ENCODE data around the gene ROBO2.

The ROBO2 gene

DNA sequence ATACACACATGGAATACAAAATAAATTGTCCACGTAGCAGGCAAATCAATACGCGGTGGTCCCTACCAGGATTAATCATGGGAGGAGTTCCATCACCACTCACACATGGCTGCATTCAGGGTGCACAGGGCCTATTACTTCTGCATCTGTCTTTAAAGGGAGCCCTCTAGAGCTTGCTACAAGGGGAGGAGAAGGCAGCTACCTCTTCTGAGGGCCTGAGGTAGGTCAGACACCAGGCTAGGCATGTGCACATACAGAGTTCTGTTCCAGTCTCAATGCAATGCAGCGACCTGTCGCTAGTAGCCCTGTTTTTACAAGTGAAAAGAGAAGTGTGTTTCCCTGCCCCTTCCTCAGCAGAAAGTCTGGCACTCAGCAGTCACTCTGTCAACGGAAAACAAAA, 102.7 kb downstream of the ROBO2 start:
- no peak for DNase-seq
- no peak overlapping the region for H3K27ac ChIP-seq
- H3K36me3 ChIP-seq (replicated peaks), result no peaks in the 10 kb centered on the region
- in situ Hi-C loops (cut with HindIII; ENCODE audit: low pct_ligation_motif_present, low sequenced_read_pairs), result no loop called here
- H3K4me3 ChIP-seq (ENCODE audit: low read depth, low read length), result no peak overlapping the region
- no peaks in the 10 kb centered on the region for H3K27me3 ChIP-seq (replicated peaks)
- TF ChIP-seq, protein P1, sequence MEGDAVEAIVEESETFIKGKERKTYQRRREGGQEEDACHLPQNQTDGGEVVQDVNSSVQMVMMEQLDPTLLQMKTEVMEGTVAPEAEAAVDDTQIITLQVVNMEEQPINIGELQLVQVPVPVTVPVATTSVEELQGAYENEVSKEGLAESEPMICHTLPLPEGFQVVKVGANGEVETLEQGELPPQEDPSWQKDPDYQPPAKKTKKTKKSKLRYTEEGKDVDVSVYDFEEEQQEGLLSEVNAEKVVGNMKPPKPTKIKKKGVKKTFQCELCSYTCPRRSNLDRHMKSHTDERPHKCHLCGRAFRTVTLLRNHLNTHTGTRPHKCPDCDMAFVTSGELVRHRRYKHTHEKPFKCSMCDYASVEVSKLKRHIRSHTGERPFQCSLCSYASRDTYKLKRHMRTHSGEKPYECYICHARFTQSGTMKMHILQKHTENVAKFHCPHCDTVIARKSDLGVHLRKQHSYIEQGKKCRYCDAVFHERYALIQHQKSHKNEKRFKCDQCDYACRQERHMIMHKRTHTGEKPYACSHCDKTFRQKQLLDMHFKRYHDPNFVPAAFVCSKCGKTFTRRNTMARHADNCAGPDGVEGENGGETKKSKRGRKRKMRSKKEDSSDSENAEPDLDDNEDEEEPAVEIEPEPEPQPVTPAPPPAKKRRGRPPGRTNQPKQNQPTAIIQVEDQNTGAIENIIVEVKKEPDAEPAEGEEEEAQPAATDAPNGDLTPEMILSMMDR (IDR thresholded peaks at IDR 0.05; ENCODE audit: low read depth, low read length, missing control alignments), result no peak

- no peak for DNase-seq
- no peaks in the 10 kb centered on the region for H3K27me3 ChIP-seq (replicated peaks)
- in situ Hi-C loops (cut with HindIII; ENCODE audit: low pct_ligation_motif_present, low sequenced_read_pairs), result no loop called here
- no peak overlapping the region for H3K4me3 ChIP-seq (ENCODE audit: low read depth, low read length)
- TF ChIP-seq, protein P1 (IDR thresholded peaks at IDR 0.05; ENCODE audit: low read depth, low read length, missing control alignments), result no peak
- H3K27ac ChIP-seq, result no peak overlapping the region
- H3K36me3 ChIP-seq (replicated peaks), result no peaks in the 10 kb centered on the region
These were observed 106.1 kb downstream of the ROBO2 start for GRCh38 chr3:77146004-77146403.

DNA sequence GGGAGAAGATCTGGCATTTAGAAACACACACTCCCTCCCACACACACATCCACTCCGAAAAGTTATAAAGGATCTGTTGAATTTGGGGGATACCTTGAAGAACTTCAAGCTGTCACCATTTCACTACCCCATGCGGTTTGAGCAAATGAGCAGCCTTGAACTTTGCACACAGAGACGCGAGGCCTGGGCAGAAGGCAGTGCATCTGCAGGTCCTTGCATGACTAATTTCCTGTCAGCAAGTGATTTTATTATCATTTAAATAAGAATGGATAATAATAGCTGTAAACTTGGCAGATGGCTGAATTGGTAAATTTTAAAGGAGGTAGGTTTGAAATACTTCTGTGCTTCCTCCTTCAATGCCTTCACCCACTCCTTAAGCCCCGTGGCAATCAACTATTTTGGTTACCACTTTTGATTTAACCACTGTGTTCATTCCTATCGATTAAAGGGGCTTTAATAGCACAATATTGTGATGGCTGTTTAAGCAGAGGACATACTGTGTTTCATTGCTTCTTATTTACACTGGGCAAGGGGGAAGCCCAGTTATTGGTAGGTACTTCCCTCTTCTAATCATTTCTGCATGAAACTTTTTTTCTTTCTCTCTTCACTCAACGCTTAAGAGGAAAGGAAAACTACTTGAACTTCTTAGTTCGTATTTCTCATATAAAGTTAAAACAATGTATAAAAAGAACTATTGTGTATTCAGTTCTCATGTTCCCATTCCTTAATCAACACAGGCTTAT, 108.1 kb downstream of the ROBO2 start:
- DNase-seq, result peak; percentile 38
- in situ Hi-C loops (cut with HindIII; ENCODE audit: low pct_ligation_motif_present, low sequenced_read_pairs), result no loop called here
- Histone ChIP-seq H3K4me3 (ENCODE audit: low read depth, low read length) (no peak overlapping the region), H3K36me3 (replicated peaks) (no peaks in the 10 kb centered on the region), H3K27ac (no peak overlapping the region), H3K27me3 (replicated peaks) (no peaks in the 10 kb centered on the region)
- TF ChIP-seq, protein P1 (IDR thresholded peaks at IDR 0.05; ENCODE audit: low read depth, low read length, missing control alignments), result no peak

- no peaks in the 10 kb centered on the region for H3K27me3 ChIP-seq (replicated peaks)
- no peak for DNase-seq
- H3K27ac ChIP-seq, result no peak overlapping the region
- TF ChIP-seq, protein P1 (IDR thresholded peaks at IDR 0.05; ENCODE audit: low read depth, low read length, missing control alignments), result no peak
- H3K4me3 ChIP-seq (ENCODE audit: low read depth, low read length), result no peak overlapping the region
- H3K36me3 ChIP-seq (replicated peaks), result no peaks in the 10 kb centered on the region
- in situ Hi-C loops (cut with HindIII; ENCODE audit: low pct_ligation_motif_present, low sequenced_read_pairs), result no loop called here
These were observed 109.5 kb downstream of the ROBO2 start for GRCh38 chr3:77149382-77149781.

DNA sequence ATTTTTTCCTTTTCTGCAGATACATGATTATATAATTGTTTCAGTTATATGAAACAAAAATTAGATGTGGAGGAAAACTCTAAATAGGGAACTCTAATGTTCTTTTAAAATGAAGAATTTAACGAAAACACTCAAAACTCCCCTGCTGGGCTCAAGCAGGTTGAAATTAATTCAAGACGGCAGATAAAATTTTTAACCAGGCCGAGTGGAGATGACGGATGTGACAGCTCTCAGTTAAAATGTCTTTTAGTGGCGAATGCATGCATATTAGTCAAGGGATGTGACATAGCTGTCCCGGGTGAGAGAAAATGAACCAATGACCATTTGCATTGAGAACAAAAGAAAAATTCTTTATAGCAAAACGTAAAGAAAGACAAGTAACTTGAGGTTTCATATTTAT, 110.1 kb downstream of the ROBO2 start:
- no peaks in the 10 kb centered on the region for H3K36me3 ChIP-seq (replicated peaks)
- TF ChIP-seq, protein P1 (IDR thresholded peaks at IDR 0.05; ENCODE audit: low read depth, low read length, missing control alignments), result no peak
- DNase-seq, result no peak
- H3K27me3 ChIP-seq (replicated peaks), result no peaks in the 10 kb centered on the region
- in situ Hi-C loops (cut with HindIII; ENCODE audit: low pct_ligation_motif_present, low sequenced_read_pairs), result no loop called here
- H3K4me3 ChIP-seq (ENCODE audit: low read depth, low read length), result no peak overlapping the region
- H3K27ac ChIP-seq, result no peak overlapping the region

DNA sequence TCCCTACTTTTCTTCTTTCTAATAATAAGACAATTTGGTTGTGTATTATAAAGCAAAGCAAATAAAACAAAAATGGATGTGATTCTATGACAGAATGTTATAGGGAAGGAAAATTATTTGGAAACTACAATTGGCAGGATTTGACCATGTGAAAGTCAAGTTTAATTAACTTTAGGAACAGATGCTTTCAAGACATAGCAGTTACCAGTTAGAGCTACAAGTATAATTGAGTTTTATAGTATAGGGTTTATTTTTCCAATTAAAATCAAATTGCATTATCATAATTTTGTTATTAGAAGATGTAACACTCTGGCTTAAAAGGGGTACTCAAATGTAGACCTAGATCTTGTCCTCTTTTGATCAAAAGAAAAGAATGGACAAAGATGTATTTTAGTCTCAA, 110.9 kb downstream of the ROBO2 start:
- H3K4me3 ChIP-seq (ENCODE audit: low read depth, low read length), result no peak overlapping the region
- H3K27ac ChIP-seq, result no peak overlapping the region
- no peak for DNase-seq
- in situ Hi-C loops (cut with HindIII; ENCODE audit: low pct_ligation_motif_present, low sequenced_read_pairs), result no loop called here
- no peaks in the 10 kb centered on the region for H3K36me3 ChIP-seq (replicated peaks)
- TF ChIP-seq, protein P1 (IDR thresholded peaks at IDR 0.05; ENCODE audit: low read depth, low read length, missing control alignments), result no peak
- no peaks in the 10 kb centered on the region for H3K27me3 ChIP-seq (replicated peaks)
